Neural progenitor cell (in vitro differentiated cells): ENCODE results near the gene PJA2. TPM values are rescaled to one million over a fixed set of nuclear protein-coding genes. Genes with fewer than 3 reads are reported as not detected.

Source experiments
- DNase-seq: peaks from one replicate; pipeline ENCODE4 v3.0.0-alpha.2; 2016; ENCODE audit warnings: low spot score
- H2AFZ ChIP-seq: fragments of 200-600 bp; sonication (generic); replicated peaks from 2 replicates; pipeline ENCODE4 v1.6.1; 2016; ENCODE audit warnings: antibody characterized with exemption
- H3F3A ChIP-seq: fragments of 200-600 bp; sonication (generic); 2 replicates; pipeline ENCODE4 v1.6.1; 2016; ENCODE audit warnings: antibody characterized with exemption, low read depth
- H3K27ac ChIP-seq: fragments of 200-600 bp; sonication (generic); 2 replicates; pipeline ENCODE4 v1.5.1; 2016; ENCODE audit warnings: mild to moderate bottlenecking
- H3K27me3 ChIP-seq: fragments of 200-600 bp; sonication (generic); 2 replicates; pipeline ENCODE4 v1.6.1; 2016; ENCODE audit warnings: mild to moderate bottlenecking, moderate library complexity
- H3K36me3 ChIP-seq: fragments of 200-600 bp; sonication (generic); 2 replicates; pipeline ENCODE4 v1.5.1; 2016
- H3K4me1 ChIP-seq: fragments of 200-600 bp; sonication (generic); 2 replicates; pipeline ENCODE4 v1.6.1; 2016; ENCODE audit warnings: mixed run types
- H3K4me2 ChIP-seq: fragments of 200-600 bp; sonication (generic); 2 replicates; pipeline ENCODE4 v1.6.1; 2016
- H3K4me3 ChIP-seq: fragments of 200-600 bp; sonication (generic); 2 replicates; pipeline ENCODE4 v1.5.1; 2016
- H3K79me2 ChIP-seq: fragments of 200-600 bp; sonication (generic); 2 replicates; pipeline ENCODE4 v1.6.1; 2016; ENCODE audit warnings: low read depth
- H3K9ac ChIP-seq: fragments of 200-600 bp; sonication (generic); 2 replicates; pipeline ENCODE4 v1.6.1; 2016
- H3K9me3 ChIP-seq: fragments of 200-600 bp; sonication (generic); 2 replicates; pipeline ENCODE4 v1.5.1; 2016; ENCODE audit warnings: low read depth
- H4K20me1 ChIP-seq: fragments of 200-600 bp; sonication (generic); 2 replicates; pipeline ENCODE4 v1.6.1; 2016; ENCODE audit warnings: low read depth
- H3K27ac Mint-ChIP-seq: 3 replicates; pipeline ENCODE4 v1.8.0; 2021; ENCODE audit warnings: mixed read lengths
- H3K27me3 Mint-ChIP-seq: 2 replicates; pipeline ENCODE4 v1.8.0; 2022; ENCODE audit warnings: low read depth, mild to moderate bottlenecking, inconsistent platforms, moderate library complexity, mixed read lengths; ENCODE audit not compliant: insufficient read depth
- H3K36me3 Mint-ChIP-seq: 3 replicates; pipeline ENCODE4 v1.8.0; 2021; ENCODE audit warnings: mixed read lengths
- H3K4me1 Mint-ChIP-seq: 3 replicates; pipeline ENCODE4 v1.8.0; 2021; ENCODE audit warnings: mixed read lengths
- H3K4me3 Mint-ChIP-seq: 3 replicates; pipeline ENCODE4 v1.8.0; 2021; ENCODE audit warnings: mild to moderate bottlenecking, moderate library complexity, mixed read lengths
- H3K9me3 Mint-ChIP-seq: 3 replicates; pipeline ENCODE4 v1.8.0; 2020; ENCODE audit warnings: mixed read lengths
- EZH2 ChIP-seq: fragments of 200-600 bp; sonication (generic); IDR thresholded peaks from 2 replicates; pipeline ENCODE4 v1.6.1; 2017; ENCODE audit warnings: antibody characterized with exemption, mild to moderate bottlenecking, moderate library complexity
- EZH2phosphoT487 ChIP-seq: fragments of 200-600 bp; sonication (generic); IDR thresholded peaks from 2 replicates; pipeline ENCODE4 v1.6.1; 2017; ENCODE audit warnings: antibody characterized with exemption
- total RNA-seq: library from RNA; depleted of rRNA; stranded (reverse); fragments of >200 nt; gene quantifications from 2 replicates; pipeline ENCODE4 v1.2.3, GENCODE V29; 2015; ENCODE audit warnings: low replicate concordance
- TF ChIP-seq, protein P1 (sequence below): fragments of 200-600 bp; sonication (generic); IDR thresholded peaks from 2 replicates; pipeline ENCODE4 v1.5.1; 2017; ENCODE audit warnings: antibody characterized with exemption, mild to moderate bottlenecking

PJA2 gene
- total RNA-seq, 1 donor from 2014 or later: 128 TPM

DNA sequence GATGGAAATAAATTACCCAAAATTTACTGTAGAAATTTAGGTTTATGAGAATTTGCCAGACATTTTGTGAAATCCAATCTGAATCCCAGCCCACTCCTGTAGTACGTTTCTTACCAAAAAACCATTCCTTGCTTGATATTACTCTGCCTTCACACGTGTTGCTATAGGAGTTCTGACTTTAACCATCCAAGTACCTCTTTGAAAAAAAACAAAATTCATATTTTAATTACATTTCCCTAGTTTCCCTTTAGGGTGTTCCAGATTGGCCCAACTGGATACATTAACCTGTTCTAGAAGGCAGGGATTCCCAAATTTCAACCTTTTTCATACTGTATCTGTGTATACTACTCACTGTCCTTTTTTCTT, 1.4 kb upstream of the PJA2 start:
- peaks cover 23% of the 10 kb centered on the region for H3K9me3 Mint-ChIP-seq
- peaks cover 17% of the 10 kb centered on the region for H3K36me3 Mint-ChIP-seq
- peaks cover 7% of the 10 kb centered on the region for H3K27me3 Mint-ChIP-seq

DNA sequence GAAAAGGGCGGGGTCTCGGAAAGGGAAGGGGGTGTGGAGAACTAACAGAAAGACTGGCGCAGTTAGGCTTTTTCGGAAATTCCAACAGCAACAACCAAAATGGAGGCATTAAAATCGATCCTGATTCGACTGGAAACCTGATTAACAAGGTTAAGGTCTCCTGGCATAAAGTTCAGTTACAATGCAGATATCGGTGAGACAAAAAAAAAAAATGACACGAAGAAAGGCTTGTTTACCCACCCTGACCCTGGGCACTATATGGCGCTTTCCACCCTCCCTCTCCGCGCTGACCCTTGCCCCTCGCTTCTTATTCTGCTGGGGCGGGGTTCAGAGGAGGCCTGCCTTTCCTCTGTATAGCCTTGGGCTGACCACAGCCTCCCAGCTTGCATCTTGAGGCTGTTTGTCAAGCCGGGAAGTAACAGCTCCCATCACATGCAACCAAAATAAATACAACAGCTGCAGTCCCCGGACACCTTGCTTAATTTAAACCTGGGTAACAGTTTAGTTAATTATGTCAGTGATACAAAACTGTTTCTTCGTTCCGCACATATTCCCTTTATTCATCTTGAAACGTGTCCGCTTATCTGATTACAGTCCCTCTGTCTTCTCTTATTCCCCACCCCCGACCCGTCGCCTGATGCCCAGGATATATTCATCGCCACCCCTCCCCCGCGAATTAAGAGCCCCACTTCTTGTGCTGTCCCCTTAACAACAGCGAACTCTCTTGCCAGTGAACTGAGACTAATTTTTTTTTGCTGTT, 795 bp upstream of the PJA2 start:
- Histone ChIP-seq H4K20me1 (peaks cover 25% of the 10 kb centered on the region), H3K4me3 (peak overlapping the region; percentile 57), H3K4me2 (peak overlapping the region; percentile 81), H3F3A (peaks cover 61% of the 10 kb centered on the region), H3K9me3 (no peaks in the 10 kb centered on the region), H3K27ac (peak overlapping the region; percentile 97), H2AFZ (peak overlapping the region; percentile 60), H3K9ac (peak overlapping the region; percentile 22), H3K79me2 (peaks cover 38% of the 10 kb centered on the region), H3K36me3 (no peaks in the 10 kb centered on the region), H3K4me1 (peaks cover 46% of the 10 kb centered on the region), H3K27me3 (no peaks in the 10 kb centered on the region)
- Mint-ChIP-seq H3K4me1 (peaks cover 49% of the 10 kb centered on the region), H3K27me3 (peaks cover 7% of the 10 kb centered on the region), H3K27ac (peak overlapping the region; percentile 100), H3K4me3 (peak overlapping the region; percentile 100), H3K9me3 (peaks cover 21% of the 10 kb centered on the region), H3K36me3 (peaks cover 16% of the 10 kb centered on the region)
- peak; percentile 92 for DNase-seq
- TF ChIP-seq EZH2: no peak

More for the DNA sequence above, 1.4 kb upstream of the PJA2 start:
- H3K4me1 Mint-ChIP-seq: peaks cover 49% of the 10 kb centered on the region
- no peaks in the 10 kb centered on the region for H3K9me3 ChIP-seq
- H3K36me3 ChIP-seq: no peaks in the 10 kb centered on the region
- H3K27ac Mint-ChIP-seq: peak overlapping the region; percentile 100
- peak overlapping the region; percentile 100 for H3K4me3 Mint-ChIP-seq
- peak overlapping the region; percentile 97 for H3K27ac ChIP-seq
- peaks cover 25% of the 10 kb centered on the region for H4K20me1 ChIP-seq
- H3K4me1 ChIP-seq: peaks cover 46% of the 10 kb centered on the region
- H2AFZ ChIP-seq: peak overlapping the region; percentile 60
- peaks cover 61% of the 10 kb centered on the region for H3F3A ChIP-seq
- H3K27me3 ChIP-seq: no peaks in the 10 kb centered on the region
- peaks cover 32% of the 10 kb centered on the region for H3K79me2 ChIP-seq
- H3K4me3 ChIP-seq: peak overlapping the region; percentile 57
- peak overlapping the region; percentile 22 for H3K9ac ChIP-seq
- TF ChIP-seq, protein P1, sequence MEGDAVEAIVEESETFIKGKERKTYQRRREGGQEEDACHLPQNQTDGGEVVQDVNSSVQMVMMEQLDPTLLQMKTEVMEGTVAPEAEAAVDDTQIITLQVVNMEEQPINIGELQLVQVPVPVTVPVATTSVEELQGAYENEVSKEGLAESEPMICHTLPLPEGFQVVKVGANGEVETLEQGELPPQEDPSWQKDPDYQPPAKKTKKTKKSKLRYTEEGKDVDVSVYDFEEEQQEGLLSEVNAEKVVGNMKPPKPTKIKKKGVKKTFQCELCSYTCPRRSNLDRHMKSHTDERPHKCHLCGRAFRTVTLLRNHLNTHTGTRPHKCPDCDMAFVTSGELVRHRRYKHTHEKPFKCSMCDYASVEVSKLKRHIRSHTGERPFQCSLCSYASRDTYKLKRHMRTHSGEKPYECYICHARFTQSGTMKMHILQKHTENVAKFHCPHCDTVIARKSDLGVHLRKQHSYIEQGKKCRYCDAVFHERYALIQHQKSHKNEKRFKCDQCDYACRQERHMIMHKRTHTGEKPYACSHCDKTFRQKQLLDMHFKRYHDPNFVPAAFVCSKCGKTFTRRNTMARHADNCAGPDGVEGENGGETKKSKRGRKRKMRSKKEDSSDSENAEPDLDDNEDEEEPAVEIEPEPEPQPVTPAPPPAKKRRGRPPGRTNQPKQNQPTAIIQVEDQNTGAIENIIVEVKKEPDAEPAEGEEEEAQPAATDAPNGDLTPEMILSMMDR: no peak
- no peak for TF ChIP-seq EZH2phosphoT487
- H3K4me2 ChIP-seq: peak overlapping the region; percentile 81
- no peak for DNase-seq

DNA sequence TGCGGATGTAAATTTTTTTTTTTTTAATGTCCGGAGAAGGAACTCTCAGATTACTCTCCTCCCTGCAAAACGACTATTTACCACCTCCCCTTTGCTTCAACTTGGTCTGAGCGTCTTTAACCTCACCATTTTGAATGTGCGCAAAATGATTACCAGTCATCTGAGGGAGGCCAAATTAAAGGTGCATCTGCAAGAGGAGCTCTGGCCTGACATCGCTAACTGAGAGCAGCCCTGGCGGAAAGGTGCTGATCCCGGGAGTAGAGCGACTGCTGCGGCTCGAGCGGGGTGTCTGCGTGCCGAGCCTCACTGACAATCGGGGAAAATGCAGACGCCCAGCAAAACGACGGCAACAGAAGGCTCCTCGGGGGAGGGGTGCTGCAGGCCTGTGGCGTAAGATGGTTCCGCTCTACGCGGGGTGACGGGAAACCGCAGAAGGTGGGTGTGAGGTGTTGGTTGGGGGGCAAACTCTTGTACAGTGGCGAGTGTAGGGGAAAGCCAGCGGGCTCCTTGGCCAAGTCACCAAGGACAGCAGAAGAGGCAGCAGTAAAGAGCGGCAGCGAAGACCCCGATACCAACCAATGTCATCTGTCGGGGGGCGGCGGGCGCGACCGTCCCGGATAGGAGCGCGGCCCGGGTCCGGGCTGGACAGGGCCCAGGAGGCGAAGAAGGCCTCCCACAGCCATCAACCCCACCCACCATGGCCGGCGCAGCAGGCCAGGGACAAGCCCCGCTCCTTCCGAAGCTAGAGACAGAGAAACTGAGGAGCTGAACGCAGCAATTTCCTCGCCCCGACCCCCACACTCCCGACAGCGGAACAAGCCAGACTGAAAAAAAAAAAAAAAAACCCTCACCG, 557 bp downstream of the PJA2 start:
- Histone ChIP-seq H3K79me2 (peaks cover 51% of the 10 kb centered on the region), H3K4me1 (peaks cover 46% of the 10 kb centered on the region), H3K4me2 (peak overlapping the region; percentile 88), H3K36me3 (no peaks in the 10 kb centered on the region), H3K9ac (peak overlapping the region; percentile 80), H2AFZ (no peak overlapping the region), H3K9me3 (no peaks in the 10 kb centered on the region), H3K4me3 (peak overlapping the region; percentile 81), H3K27ac (peak overlapping the region; percentile 96), H3F3A (peaks cover 60% of the 10 kb centered on the region), H4K20me1 (peaks cover 25% of the 10 kb centered on the region), H3K27me3 (no peaks in the 10 kb centered on the region)
- Mint-ChIP-seq H3K27me3 (peaks cover 7% of the 10 kb centered on the region), H3K27ac (peak overlapping the region; percentile 99), H3K36me3 (peaks cover 20% of the 10 kb centered on the region), H3K4me3 (peak overlapping the region; percentile 100), H3K4me1 (peaks cover 45% of the 10 kb centered on the region), H3K9me3 (peaks cover 22% of the 10 kb centered on the region)
- TF ChIP-seq EZH2phosphoT487 (no peak), EZH2 (no peak)
- TF ChIP-seq, protein P1: no peak
- DNase-seq: peak; percentile 82
